HCT116 (cell line): ENCODE measurements around the gene TEKTIP1. TPM values are rescaled to one million over a fixed set of nuclear protein-coding genes. Genes with fewer than 3 reads are reported as not detected.

Experiments used
- ATAC-seq: fragments of 200-7000 bp; cut with Tn5 transposase; 2 replicates; pipeline ENCODE4 v1.9.1; 2020; ENCODE audit warnings: mild to moderate bottlenecking, moderate library complexity
- BruUV-seq: library from RNA; stranded (reverse); fragments of 400-500 nt; replicated peaks from 2 replicates; lab custom pipeline; 2021; lab: Mats Ljungman, UMichigan
- CTCF ChIA-PET: fragments of 300-600 bp; sonication (Branson Sonifier 250); formaldehyde crosslinking; loops from one replicate; lab custom pipeline; 2021; ENCODE audit warnings: antibody characterized with exemption; lab: Charles Lee
- POLR2A ChIA-PET: fragments of 300-600, 350-600 bp; sonication (Branson Sonifier 250); formaldehyde crosslinking; loops from one replicate; lab custom pipeline; 2021; ENCODE audit warnings: antibody characterized with exemption; lab: Charles Lee
- RAD21 ChIA-PET, 2 experiments: fragments of 300-600 bp; sonication (Branson Sonifier 250); formaldehyde crosslinking; loops; one replicate each; lab custom pipeline; 2023; ENCODE audit warnings: low total read pairs in 2 of 2; ENCODE audit not compliant: uncharacterized antibody in 2 of 2, unreplicated experiment in 2 of 2, low non-redundant PET in 1 of 2; lab: Charles Lee
- DNase-seq: peaks from one replicate; pipeline ENCODE4 v3.0.0-alpha.2; 2010; ENCODE audit warnings: low read depth, low spot score
- H2AFZ ChIP-seq: fragments of 200-600 bp; shearing (Covaris generic), sonication (generic); 2 replicates; pipeline ENCODE4 v1.6.1; 2017; ENCODE audit warnings: low read depth, mixed run types, mixed read lengths, antibody characterized with exemption, low read length; ENCODE audit not compliant: poor library complexity, severe bottlenecking
- H3K27ac ChIP-seq: 2 replicates; pipeline ENCODE4 v1.5.1; 2012; ENCODE audit warnings: low read depth, low read length
- H3K27me3 ChIP-seq: fragments of 200-600 bp; sonication (generic); 2 replicates; pipeline ENCODE4 v1.6.1; 2016; ENCODE audit warnings: mixed run types, low read length, mixed read lengths; ENCODE audit not compliant: insufficient read depth
- H3K36me3 ChIP-seq, 2 experiments: fragments of 200-500 bp in 1 of 2; fragments of 200-600 bp in 1 of 2; sonication (Bioruptor generic) in 1 of 2; sonication (generic) in 1 of 2; 2 replicates each; pipeline versions ENCODE4 v1.5.1 to v1.6.1; 2014 to 2016; ENCODE audit warnings: low read length in 2 of 2, inconsistent platforms in 1 of 2, mixed read lengths in 1 of 2, mixed run types in 1 of 2; ENCODE audit not compliant: insufficient read depth in 2 of 2, control insufficient read depth in 1 of 2
- H3K4me1 ChIP-seq, 2 experiments: fragments of 200-600 bp in 1 of 2; sonication (generic) in 1 of 2; 2 replicates each; pipeline versions ENCODE4 v1.5.1 to v1.6.1; 2012 to 2017; ENCODE audit warnings: low read length in 2 of 2, inconsistent platforms in 1 of 2, mild to moderate bottlenecking in 1 of 2, mixed read lengths in 1 of 2, mixed run types in 1 of 2, moderate library complexity in 1 of 2; ENCODE audit not compliant: insufficient read depth in 2 of 2, control insufficient read depth in 1 of 2
- H3K4me2 ChIP-seq: fragments of 200-600 bp; sonication (generic); 2 replicates; pipeline ENCODE4 v1.6.1; 2017; ENCODE audit warnings: mixed run types, low read length, mixed read lengths
- H3K4me3 ChIP-seq, 2 experiments: fragments of 200-600 bp in 1 of 2; sonication (generic) in 1 of 2; replicated peaks in 1 of 2; 2 replicates each; pipeline ENCODE4 v1.5.1; 2011 to 2016; ENCODE audit warnings: low read length in 2 of 2, control low read depth in 1 of 2, low read depth in 1 of 2, mild to moderate bottlenecking in 1 of 2, mixed read lengths in 1 of 2, mixed run types in 1 of 2
- H3K79me2 ChIP-seq: fragments of 200-600 bp; sonication (generic); 2 replicates; pipeline ENCODE4 v1.6.1; 2017; ENCODE audit warnings: mild to moderate bottlenecking, mixed run types, low read length, moderate library complexity, mixed read lengths; ENCODE audit not compliant: insufficient read depth
- H3K9ac ChIP-seq: fragments of 200-600 bp; sonication (generic); 2 replicates; pipeline ENCODE4 v1.6.1; 2016; ENCODE audit warnings: low read length, mixed read lengths
- H3K9me2 ChIP-seq: fragments of 200-600 bp; sonication (generic), shearing (Covaris generic); 2 replicates; pipeline ENCODE4 v1.6.1; 2017; ENCODE audit warnings: mixed run types, mild to moderate bottlenecking, moderate library complexity; ENCODE audit not compliant: insufficient read depth
- H3K9me3 ChIP-seq, 2 experiments: fragments of 200-500 bp in 1 of 2; fragments of 200-600 bp in 1 of 2; sonication (Bioruptor generic) in 1 of 2; sonication (generic) in 1 of 2; 2 replicates each; pipeline ENCODE4 v1.6.1; 2014 to 2017; ENCODE audit warnings: low read length in 2 of 2, mixed read lengths in 2 of 2, inconsistent platforms in 1 of 2, low read depth in 1 of 2, mild to moderate bottlenecking in 1 of 2, mixed run types in 1 of 2, moderate library complexity in 1 of 2; ENCODE audit not compliant: control insufficient read depth in 1 of 2, insufficient read depth in 1 of 2
- H4K20me1 ChIP-seq: fragments of 200-600 bp; sonication (generic), shearing (Covaris generic); 2 replicates; pipeline ENCODE4 v1.6.1; 2017; ENCODE audit warnings: mixed run types, mild to moderate bottlenecking, moderate library complexity; ENCODE audit not compliant: insufficient read depth
- EZH2 ChIP-seq: fragments of 200-600 bp; sonication (generic); IDR thresholded peaks from 2 replicates; pipeline ENCODE4 v1.6.1; 2017; ENCODE audit warnings: antibody characterized with exemption, mixed run types
- FOSL1 ChIP-seq: IDR thresholded peaks from 2 replicates; pipeline ENCODE4 v1.6.1; 2012; ENCODE audit warnings: low read depth
- POLR2A ChIP-seq: IDR thresholded peaks from 2 replicates; pipeline ENCODE4 v1.7.0; 2011; ENCODE audit warnings: borderline replicate concordance; ENCODE audit not compliant: insufficient read depth, insufficient read length; ENCODE audit errors: extremely low read depth
- POLR2AphosphoS5 ChIP-seq: IDR thresholded peaks from 2 replicates; pipeline ENCODE4 v1.6.1; 2011; ENCODE audit warnings: mild to moderate bottlenecking, low read depth, low read length, moderate library complexity
- REST ChIP-seq: IDR thresholded peaks from 2 replicates; pipeline ENCODE4 v1.6.1; 2012; ENCODE audit warnings: low read depth
- SIN3A ChIP-seq: IDR thresholded peaks from 2 replicates; pipeline ENCODE4 v1.6.1; 2012; ENCODE audit warnings: low read depth
- SP1 ChIP-seq: IDR thresholded peaks from 2 replicates; pipeline ENCODE4 v1.6.1; 2012; ENCODE audit warnings: low read depth
- SRF ChIP-seq: IDR thresholded peaks from 2 replicates; pipeline ENCODE4 v1.6.1; 2012; ENCODE audit warnings: low read depth
- TCF7L2 ChIP-seq: IDR thresholded peaks from 2 replicates; pipeline ENCODE4 v1.7.0; 2011; ENCODE audit warnings: borderline replicate concordance, inconsistent platforms; ENCODE audit not compliant: insufficient read depth, insufficient read length; ENCODE audit errors: extremely low read depth
- YY1 ChIP-seq: IDR thresholded peaks from 2 replicates; pipeline ENCODE4 v1.6.1; 2011; ENCODE audit warnings: low read length, low read depth, moderate library complexity, mild to moderate bottlenecking; ENCODE audit not compliant: insufficient replicate concordance; ENCODE audit errors: extremely low read depth
- intact Hi-C: fragments of 100-400 bp; cut with micrococcal nuclease; formaldehyde crosslinking; loops from 2 replicates; pipeline ENCODE4 v1.10.0; 2022
- total RNA-seq: library from RNA; stranded (reverse); gene quantifications from one replicate; pipeline ENCODE4 v1.2.1, GENCODE V29; 2021; ENCODE audit not compliant: unreplicated experiment
- TF ChIP-seq, protein P1 (sequence below): IDR thresholded peaks from 2 replicates; pipeline ENCODE4 v1.6.1; 2012

The TEKTIP1 gene
- total RNA-seq, 1 experiment from 2014 or later = 1.2 TPM

GRCh38 chr19:3505598-3506383 lies 33.2 kb upstream of the TEKTIP1 start, which contains the start of gene FZR1:
FZR1 (plus strand) TSS chr19:3506311; CDS start chr19:3522990, 16,679 bp downstream.
- TSS peak; percentile 89 for BruUV-seq
- H4K20me1 ChIP-seq = no peaks in the 10 kb centered on the region
- H3K4me3 ChIP-seq = peak within 1 kb of the TSS; percentile 83 to 91
- TF ChIP-seq SRF (no peak), POLR2AphosphoS5 (peak; percentile 71), SP1 (peak; percentile 83; the same call in 1 of the 2 replicates), REST (no peak), FOSL1 (no peak), SIN3A (peak; percentile 85; the same call in 1 of the 2 replicates), YY1 (peak; percentile 75), POLR2A (peak; percentile 18), TCF7L2 (no peak), EZH2 (no peak)
- TF ChIP-seq, protein P1, sequence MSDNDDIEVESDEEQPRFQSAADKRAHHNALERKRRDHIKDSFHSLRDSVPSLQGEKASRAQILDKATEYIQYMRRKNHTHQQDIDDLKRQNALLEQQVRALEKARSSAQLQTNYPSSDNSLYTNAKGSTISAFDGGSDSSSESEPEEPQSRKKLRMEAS = peak; percentile 62
- peaks cover 26 to 47% of the 10 kb centered on the region in 2 experiments for H3K4me1 ChIP-seq
- H3K27me3 ChIP-seq = no peaks in the 10 kb centered on the region
- peak; percentile 92 for ATAC-seq
- peaks cover 45% of the 10 kb centered on the region for H3K79me2 ChIP-seq
- H3K9me3 ChIP-seq = no peaks in the 10 kb centered on the region
- peaks cover 0 to 7% of the 10 kb centered on the region in 2 experiments; a peak in 1 of 4 replicates for H3K36me3 ChIP-seq
- CTCF ChIA-PET = no interaction called here
- H3K4me2 ChIP-seq = peak within 1 kb of the TSS; percentile 99
- RAD21 ChIA-PET = no interaction called here
- H3K27ac ChIP-seq = peak within 1 kb of the TSS; percentile 93
- no peaks in the 10 kb centered on the region for H3K9me2 ChIP-seq
- peak; percentile 97 for DNase-seq
- intact Hi-C loops = no loop called here
- POLR2A ChIA-PET = no interaction called here
- H2AFZ ChIP-seq = no peak within 1 kb of the TSS
- peak within 1 kb of the TSS; percentile 94 for H3K9ac ChIP-seq
